Upper lobe of right lung (tissue), 1 donor: ENCODE measurements around the gene C1QL4. TPM values are rescaled to one million over a fixed set of nuclear protein-coding genes. Genes with fewer than 3 reads are reported as not detected.
"Not testable (repeated sequence)": the region's sequence is repeated elsewhere in the genome, so short reads cannot be mapped to it uniquely, and the experiment has no call there.

ENCODE experiments used
- ATAC-seq: fragments of 200-7000 bp; cut with Tn5 transposase; one replicate; pipeline ENCODE4 v1.9.1; 2020; ENCODE audit warnings: mild to moderate bottlenecking, moderate library complexity
- DNase-seq: peaks from one replicate; pipeline ENCODE4 v3.0.0-alpha.2; 2020
- H3K27ac ChIP-seq: fragments of 200-600 bp; one replicate; pipeline ENCODE4 v1.8.0; 2022
- H3K27me3 ChIP-seq: fragments of 200-600 bp; one replicate; pipeline ENCODE4 v1.8.0; 2022; ENCODE audit warnings: mild to moderate bottlenecking
- H3K36me3 ChIP-seq: fragments of 200-600 bp; one replicate; pipeline ENCODE4 v1.8.0; 2022
- H3K4me1 ChIP-seq: fragments of 200-600 bp; one replicate; pipeline ENCODE4 v1.8.0; 2022
- H3K4me3 ChIP-seq: fragments of 200-600 bp; one replicate; pipeline ENCODE4 v1.8.0; 2022; ENCODE audit warnings: mild to moderate bottlenecking
- H3K9me3 ChIP-seq: fragments of 200-600 bp; one replicate; pipeline ENCODE4 v1.8.0; 2022
- intact Hi-C: fragments of 100-400 bp; cut with DNase I; formaldehyde crosslinking; loops from one replicate; pipeline ENCODE4 v1.11.0; 2022
- total RNA-seq: library from RNA; stranded (reverse); fragmentation: NEBNext Ultra II Directional; extraction: Animal tissue kit (Norgen Biotek cat#: 25700); gene quantifications from one replicate; pipeline ENCODE4 v1.2.1, GENCODE V29; 2021
- TF ChIP-seq, protein P1 (sequence below): fragments of 200-600 bp; IDR thresholded peaks from one replicate; pipeline ENCODE4 v1.8.0; 2022; ENCODE audit warnings: antibody characterized with exemption
- donor health status: DM: no; HTN: yes; CAD: no; lungs with severe emphysema.

C1QL4 gene
- total RNA-seq, 1 donor from 2014 or later = not detected

DNA sequence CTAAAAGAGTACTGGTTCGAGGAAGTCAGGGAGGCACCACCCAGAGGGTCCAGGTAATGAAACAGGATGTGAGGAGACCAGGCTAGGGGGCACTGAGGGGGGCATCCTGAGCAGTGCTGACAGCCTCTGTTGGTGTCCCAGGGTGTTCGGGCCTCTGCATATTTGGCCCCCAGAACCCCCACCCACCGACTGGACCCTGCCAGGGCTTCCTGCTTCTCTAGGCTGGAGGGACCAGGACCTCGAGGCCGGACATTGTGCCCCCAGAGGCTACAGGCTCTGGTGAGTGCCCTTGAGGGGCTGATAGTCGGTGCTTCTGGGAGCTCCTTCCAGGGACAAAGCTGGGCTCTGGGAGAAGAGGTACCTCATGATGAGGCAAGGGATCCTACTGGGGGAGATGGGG lies 11.4 kb downstream of the C1QL4 start:
- no peaks in the 10 kb centered on the region for H3K36me3 ChIP-seq
- intact Hi-C loops = no loop called here
- no peaks in the 10 kb centered on the region for H3K27me3 ChIP-seq
- TF ChIP-seq, protein P1, sequence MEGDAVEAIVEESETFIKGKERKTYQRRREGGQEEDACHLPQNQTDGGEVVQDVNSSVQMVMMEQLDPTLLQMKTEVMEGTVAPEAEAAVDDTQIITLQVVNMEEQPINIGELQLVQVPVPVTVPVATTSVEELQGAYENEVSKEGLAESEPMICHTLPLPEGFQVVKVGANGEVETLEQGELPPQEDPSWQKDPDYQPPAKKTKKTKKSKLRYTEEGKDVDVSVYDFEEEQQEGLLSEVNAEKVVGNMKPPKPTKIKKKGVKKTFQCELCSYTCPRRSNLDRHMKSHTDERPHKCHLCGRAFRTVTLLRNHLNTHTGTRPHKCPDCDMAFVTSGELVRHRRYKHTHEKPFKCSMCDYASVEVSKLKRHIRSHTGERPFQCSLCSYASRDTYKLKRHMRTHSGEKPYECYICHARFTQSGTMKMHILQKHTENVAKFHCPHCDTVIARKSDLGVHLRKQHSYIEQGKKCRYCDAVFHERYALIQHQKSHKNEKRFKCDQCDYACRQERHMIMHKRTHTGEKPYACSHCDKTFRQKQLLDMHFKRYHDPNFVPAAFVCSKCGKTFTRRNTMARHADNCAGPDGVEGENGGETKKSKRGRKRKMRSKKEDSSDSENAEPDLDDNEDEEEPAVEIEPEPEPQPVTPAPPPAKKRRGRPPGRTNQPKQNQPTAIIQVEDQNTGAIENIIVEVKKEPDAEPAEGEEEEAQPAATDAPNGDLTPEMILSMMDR = no peak
- H3K4me1 ChIP-seq = peaks cover 11% of the 10 kb centered on the region
- H3K9me3 ChIP-seq = no peaks in the 10 kb centered on the region
- H3K27ac ChIP-seq = no peak overlapping the region
- H3K4me3 ChIP-seq = no peak overlapping the region
- no peak for ATAC-seq
- peak; percentile 42 for DNase-seq

DNA sequence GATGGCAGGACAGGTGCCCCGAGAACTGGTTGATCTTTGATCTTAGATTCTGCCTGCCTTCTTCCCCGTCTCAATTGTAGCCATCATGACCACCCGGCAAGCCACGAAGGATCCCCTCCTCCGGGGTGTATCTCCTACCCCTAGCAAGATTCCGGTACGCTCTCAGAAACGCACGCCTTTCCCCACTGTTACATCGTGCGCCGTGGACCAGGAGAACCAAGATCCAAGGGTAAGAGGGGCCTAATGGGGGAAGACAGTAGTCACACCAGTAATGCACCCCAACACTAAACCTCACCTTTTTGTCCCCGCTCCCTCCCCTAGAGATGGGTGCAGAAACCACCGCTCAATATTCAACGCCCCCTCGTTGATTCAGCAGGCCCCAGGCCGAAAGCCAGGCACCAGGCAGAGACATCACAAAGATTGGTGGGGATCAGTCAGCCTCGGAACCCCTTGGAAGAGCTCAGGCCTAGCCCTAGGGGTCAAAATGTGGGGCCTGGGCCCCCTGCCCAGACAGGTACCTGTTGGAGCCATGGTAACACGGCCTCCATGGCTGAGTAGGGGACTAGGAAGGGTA lies 13.4 kb downstream of the C1QL4 start:
- no peak for ATAC-seq
- TF ChIP-seq, protein P1 = no peak
- DNase-seq = no peak

DNA sequence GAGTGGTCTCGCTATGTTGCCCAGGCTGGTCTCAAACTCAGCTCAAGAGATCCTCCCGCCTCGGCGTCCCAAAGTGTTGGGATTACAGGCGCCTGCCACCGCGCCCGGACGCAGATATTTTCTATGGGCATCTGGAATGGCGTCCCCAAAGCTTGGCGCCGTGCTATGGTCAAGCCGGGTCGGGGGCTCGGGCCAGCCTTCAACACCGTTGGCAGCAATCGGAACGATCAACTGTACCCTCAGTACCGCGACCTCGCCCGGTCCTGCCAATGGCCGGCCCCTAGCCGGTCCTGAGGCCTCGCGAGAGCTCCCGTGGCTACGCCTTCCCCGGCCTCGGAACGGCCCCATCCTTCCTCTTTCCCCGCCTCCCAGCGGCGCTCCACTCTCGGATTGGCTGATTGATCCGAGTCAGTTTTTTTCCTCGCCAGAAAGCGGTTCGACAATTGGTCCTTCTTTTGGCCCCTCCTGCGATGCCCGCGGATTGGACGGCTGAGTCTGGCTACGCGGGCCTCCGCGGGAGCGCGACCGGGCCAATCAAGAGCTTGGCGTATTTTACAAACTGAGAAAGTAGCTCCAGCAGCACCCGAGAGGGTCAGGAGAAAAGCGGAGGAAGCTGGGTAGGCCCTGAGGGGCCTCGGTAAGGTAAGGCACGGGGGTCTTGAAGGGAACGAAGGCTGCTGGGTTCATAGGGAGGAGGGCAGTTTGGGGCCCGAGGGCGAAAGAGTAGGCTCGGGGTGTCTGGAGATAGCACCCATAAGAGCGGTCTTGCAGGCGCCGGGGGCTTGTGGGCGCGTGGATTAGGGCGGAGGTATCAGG lies 14.1 kb downstream of the C1QL4 start, which contains the start of gene TROAP:
Gene TROAP, plus strand, starts transcription at position 548 of the 816 bp plus-strand sequence. CDS start 354 bp downstream, outside the sequence.
- DNase-seq (peak; percentile 99), ATAC-seq (peak; percentile 100)
- H3K27ac ChIP-seq = peak within 1 kb of the TSS; percentile 59
- intact Hi-C loops = no loop called here
- H3K4me1 ChIP-seq = peaks cover 11% of the 10 kb centered on the region
- TF ChIP-seq, protein P1 = no peak
- H3K9me3 ChIP-seq = no peaks in the 10 kb centered on the region
- no peaks in the 10 kb centered on the region for H3K27me3 ChIP-seq
- H3K36me3 ChIP-seq = no peaks in the 10 kb centered on the region
- H3K4me3 ChIP-seq = peak within 1 kb of the TSS; percentile 77

More for the DNA sequence above, 13.4 kb downstream of the C1QL4 start:
- Histone ChIP-seq H3K27me3 (no peaks in the 10 kb centered on the region), H3K36me3 (no peaks in the 10 kb centered on the region), H3K4me1 (peaks cover 11% of the 10 kb centered on the region), H3K4me3 (peak overlapping the region; percentile 77), H3K27ac (no peak overlapping the region), H3K9me3 (no peaks in the 10 kb centered on the region)
- intact Hi-C loops = no loop called here

DNA sequence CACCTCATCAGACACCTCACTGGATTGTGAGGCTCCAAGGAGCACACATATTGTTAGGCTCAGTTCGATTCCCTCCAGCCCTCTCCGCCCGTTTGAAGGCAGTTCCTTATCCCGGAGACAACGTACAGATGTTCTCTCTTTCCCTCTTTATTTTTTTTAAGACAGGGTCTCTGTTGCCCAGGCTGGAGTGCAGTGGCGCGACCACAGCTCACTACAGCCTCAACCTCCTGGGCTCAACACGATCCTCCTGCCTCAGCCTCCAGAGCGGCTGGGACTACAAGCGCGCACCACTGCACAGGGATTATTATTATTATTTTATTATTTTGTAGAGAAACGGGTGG lies 14.7 kb downstream of the C1QL4 start:
- TF ChIP-seq, protein P1 = no peak
- peak overlapping the region; percentile 77 for H3K4me3 ChIP-seq
- no peak for ATAC-seq
- no peaks in the 10 kb centered on the region for H3K36me3 ChIP-seq
- peak overlapping the region; percentile 59 for H3K27ac ChIP-seq
- no peaks in the 10 kb centered on the region for H3K9me3 ChIP-seq
- no peaks in the 10 kb centered on the region for H3K27me3 ChIP-seq
- no peak for DNase-seq
- peaks cover 11% of the 10 kb centered on the region for H3K4me1 ChIP-seq
- intact Hi-C loops = no loop called here

DNA sequence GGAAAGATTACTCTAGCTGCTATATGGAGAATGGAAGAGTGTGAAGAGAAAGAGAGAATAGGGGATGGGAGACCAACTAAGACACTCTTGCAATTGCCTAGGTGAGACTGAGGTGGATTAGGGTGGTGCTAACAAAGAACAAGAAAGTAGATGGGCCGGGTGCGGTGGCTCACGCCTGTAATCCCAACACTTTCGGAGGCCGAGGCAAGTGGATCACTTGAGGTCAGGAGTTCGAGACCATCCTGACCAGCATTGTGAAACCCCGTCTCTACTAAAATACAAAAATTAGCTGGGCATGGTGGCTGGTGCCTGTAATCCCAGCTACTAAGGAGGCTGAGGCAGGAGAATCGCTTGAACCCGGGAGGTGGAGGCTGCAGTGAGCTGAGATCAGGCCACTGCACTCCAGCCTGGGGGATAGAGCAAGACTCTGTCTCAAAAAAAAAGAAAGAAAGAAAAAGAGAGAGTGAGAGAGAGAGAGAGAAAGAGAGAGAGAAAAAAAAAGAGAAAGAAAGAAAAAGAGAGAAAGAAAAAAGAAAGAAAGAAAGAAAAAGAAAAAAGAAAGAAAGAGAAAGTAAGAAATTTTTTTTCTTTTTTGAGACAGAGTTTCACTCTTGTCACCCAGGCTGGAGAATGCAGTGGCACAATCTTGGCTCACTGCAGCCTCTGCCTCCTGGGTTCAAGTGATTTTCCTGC lies 16.4 kb downstream of the C1QL4 start:
- H3K27me3 ChIP-seq, H3K27ac ChIP-seq, H3K4me3 ChIP-seq, intact Hi-C loops, H3K9me3 ChIP-seq, H3K36me3 ChIP-seq, DNase-seq, ATAC-seq: not testable (repeated sequence)
- H3K4me1 ChIP-seq = peaks cover 11% of the 10 kb centered on the region

DNA sequence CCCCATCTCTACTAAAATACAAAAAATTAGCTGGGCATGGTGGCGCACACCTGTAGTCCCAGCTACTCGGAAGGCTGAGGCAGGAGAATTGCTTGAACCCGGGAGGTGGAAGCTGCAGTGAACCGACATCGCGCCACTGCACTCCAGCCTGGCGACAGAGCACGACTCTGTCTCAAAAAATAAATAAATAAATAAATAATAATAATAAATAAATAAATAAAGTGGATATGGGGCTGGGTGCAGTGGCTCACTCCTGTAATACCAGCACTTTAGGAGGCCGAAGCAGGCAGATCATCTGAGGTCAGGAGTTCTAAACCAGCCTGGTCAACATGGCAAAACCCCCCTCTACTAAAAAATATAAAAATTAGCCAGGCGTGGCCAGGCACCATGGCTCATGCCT lies 19.9 kb downstream of the C1QL4 start:
- H3K4me1 ChIP-seq, ATAC-seq, H3K36me3 ChIP-seq, H3K4me3 ChIP-seq, H3K27me3 ChIP-seq, H3K9me3 ChIP-seq, H3K27ac ChIP-seq, intact Hi-C loops: not testable (repeated sequence)
- peak; percentile 13 for DNase-seq
